Activated B cell treated with CpG ODN at 0.5 μM for 24 hours (primary cell): ENCODE data around the gene RDH13. TPM values are rescaled to one million over a fixed set of nuclear protein-coding genes. Genes with fewer than 3 reads are reported as not detected.
"Not testable (repeated sequence)": the region's sequence is repeated elsewhere in the genome, so short reads cannot be mapped to it uniquely, and the experiment has no call there.

Experiments
- ATAC-seq: fragments of 200-7000 bp; cut with Tn5 transposase; one replicate; pipeline ENCODE4 v1.10.0; 2021; ENCODE audit warnings: low read depth, mild to moderate bottlenecking, moderate library complexity
- CTCF ChIA-PET: fragments of 350-600 bp; sonication (Branson Sonifier 250); formaldehyde crosslinking; loops from one replicate; lab custom pipeline; 2021; ENCODE audit warnings: antibody characterized with exemption; lab: Charles Lee
- POLR2A ChIA-PET: fragments of 350-600 bp; sonication (Branson Sonifier 250); formaldehyde crosslinking; loops from one replicate; lab custom pipeline; 2021; ENCODE audit warnings: antibody characterized with exemption; lab: Charles Lee
- DNase-seq: peaks from one replicate; pipeline ENCODE4 v3.0.0; 2022
- H3K27ac Mint-ChIP-seq: one replicate; pipeline ENCODE4 v1.8.0; 2020; ENCODE audit warnings: mixed read lengths
- H3K27me3 Mint-ChIP-seq: one replicate; pipeline ENCODE4 v1.8.0; 2021; ENCODE audit warnings: mixed read lengths
- H3K36me3 Mint-ChIP-seq: one replicate; pipeline ENCODE4 v1.8.0; 2021; ENCODE audit warnings: low read depth, mixed read lengths
- H3K4me1 Mint-ChIP-seq: one replicate; pipeline ENCODE4 v1.8.0; 2021; ENCODE audit warnings: mixed read lengths
- H3K4me3 Mint-ChIP-seq: one replicate; pipeline ENCODE4 v1.8.0; 2020; ENCODE audit warnings: mild to moderate bottlenecking, mixed read lengths
- H3K9me3 Mint-ChIP-seq: one replicate; pipeline ENCODE4 v1.8.0; 2020; ENCODE audit warnings: mixed read lengths
- intact Hi-C: fragments of 100-400 bp; cut with micrococcal nuclease; formaldehyde crosslinking; loops from one replicate; pipeline ENCODE4 v1.15.1; 2024
- total RNA-seq: library from RNA; stranded (reverse); gene quantifications from 2 replicates; pipeline ENCODE4 v1.2.3, GENCODE V29; 2022
- TF ChIP-seq, protein P1 (sequence below): fragments of 200-600 bp; IDR thresholded peaks from one replicate; pipeline ENCODE4 v1.8.0; 2022; ENCODE audit warnings: antibody characterized with exemption, mild to moderate bottlenecking

RDH13 gene
- total RNA-seq, 1 donor from 2014 or later, result 12.4 TPM

- TF ChIP-seq, protein P1, sequence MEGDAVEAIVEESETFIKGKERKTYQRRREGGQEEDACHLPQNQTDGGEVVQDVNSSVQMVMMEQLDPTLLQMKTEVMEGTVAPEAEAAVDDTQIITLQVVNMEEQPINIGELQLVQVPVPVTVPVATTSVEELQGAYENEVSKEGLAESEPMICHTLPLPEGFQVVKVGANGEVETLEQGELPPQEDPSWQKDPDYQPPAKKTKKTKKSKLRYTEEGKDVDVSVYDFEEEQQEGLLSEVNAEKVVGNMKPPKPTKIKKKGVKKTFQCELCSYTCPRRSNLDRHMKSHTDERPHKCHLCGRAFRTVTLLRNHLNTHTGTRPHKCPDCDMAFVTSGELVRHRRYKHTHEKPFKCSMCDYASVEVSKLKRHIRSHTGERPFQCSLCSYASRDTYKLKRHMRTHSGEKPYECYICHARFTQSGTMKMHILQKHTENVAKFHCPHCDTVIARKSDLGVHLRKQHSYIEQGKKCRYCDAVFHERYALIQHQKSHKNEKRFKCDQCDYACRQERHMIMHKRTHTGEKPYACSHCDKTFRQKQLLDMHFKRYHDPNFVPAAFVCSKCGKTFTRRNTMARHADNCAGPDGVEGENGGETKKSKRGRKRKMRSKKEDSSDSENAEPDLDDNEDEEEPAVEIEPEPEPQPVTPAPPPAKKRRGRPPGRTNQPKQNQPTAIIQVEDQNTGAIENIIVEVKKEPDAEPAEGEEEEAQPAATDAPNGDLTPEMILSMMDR, result no peak
- Mint-ChIP-seq H3K36me3 (no peaks in the 10 kb centered on the region), H3K4me1 (peaks cover 7% of the 10 kb centered on the region), H3K27me3 (peaks cover 50% of the 10 kb centered on the region), H3K27ac (no peak overlapping the region), H3K4me3 (no peak overlapping the region), H3K9me3 (peaks cover 4% of the 10 kb centered on the region)
- intact Hi-C loops, result no loop called here
- no peak for ATAC-seq
- CTCF ChIA-PET, result interaction anchor here (0.6 kb wide), 1 partner anchor 18 kb away, joined by 3 read pairs; no protein-coding TSS in a partner anchor
- DNase-seq, result no peak
- POLR2A ChIA-PET, result interaction anchor here (0.6 kb wide), 1 partner anchor 17 kb away, joined by 6 read pairs; no protein-coding TSS in a partner anchor
Measured at GRCh38 chr19:55069865-55070197, 6.9 kb upstream of the RDH13 start.

GRCh38 chr19:55068950-55069864, 6.3 kb upstream of the RDH13 start:
- H3K36me3 Mint-ChIP-seq, result no peaks in the 10 kb centered on the region
- ChIA-PET CTCF (no interaction called here), POLR2A (interaction anchor here (0.6 to 0.7 kb wide), 3 partner anchors 17 to 31 kb away, joined by 4 to 8 read pairs (median 6); partner anchors contain the start of gene GP6)
- peaks cover 49% of the 10 kb centered on the region for H3K27me3 Mint-ChIP-seq
- intact Hi-C loops, result no loop called here
- peaks cover 7% of the 10 kb centered on the region for H3K4me1 Mint-ChIP-seq
- peak; percentile 37 for ATAC-seq
- H3K9me3 Mint-ChIP-seq, result peaks cover 4% of the 10 kb centered on the region
- TF ChIP-seq, protein P1, result no peak
- no peak for DNase-seq
- peak overlapping the region; percentile 65 for H3K4me3 Mint-ChIP-seq
- H3K27ac Mint-ChIP-seq, result no peak overlapping the region

DNA sequence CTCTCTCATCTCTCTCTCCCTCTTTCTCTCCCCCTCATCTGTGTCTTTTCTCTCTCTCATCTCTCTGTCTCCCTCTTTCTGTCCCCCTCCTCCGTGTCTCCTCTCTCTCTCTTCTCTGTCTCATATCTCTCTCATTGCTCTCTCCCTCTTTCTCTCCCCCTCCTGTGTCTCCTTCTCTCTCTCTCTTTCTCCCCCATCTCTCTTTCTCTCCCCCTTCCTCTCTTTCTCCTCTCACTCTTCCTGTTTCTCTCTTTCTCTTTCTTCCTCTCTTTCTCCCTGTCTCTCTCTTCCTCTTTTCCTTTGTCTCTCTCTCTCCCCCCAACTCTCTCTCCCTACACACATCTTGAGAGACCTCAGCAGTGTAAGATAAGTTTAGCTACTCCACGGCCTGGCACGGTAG, 4.9 kb upstream of the RDH13 start:
- Mint-ChIP-seq H3K9me3 (peaks cover 2% of the 10 kb centered on the region), H3K27me3 (peaks cover 43% of the 10 kb centered on the region), H3K27ac (no peak overlapping the region), H3K4me3 (no peak overlapping the region), H3K4me1 (peaks cover 9% of the 10 kb centered on the region), H3K36me3 (no peaks in the 10 kb centered on the region)
- POLR2A ChIA-PET, result no interaction called here
- intact Hi-C loops, result no loop called here
- no peak for DNase-seq
- no peak for ATAC-seq
- CTCF ChIA-PET, result no interaction called here
- TF ChIP-seq, protein P1, result no peak

- Mint-ChIP-seq H3K27ac (no peak overlapping the region), H3K36me3 (no peaks in the 10 kb centered on the region), H3K4me3 (no peak overlapping the region), H3K9me3 (no peaks in the 10 kb centered on the region), H3K4me1 (peaks cover 15% of the 10 kb centered on the region), H3K27me3 (peaks cover 34% of the 10 kb centered on the region)
- TF ChIP-seq, protein P1, result no peak
- CTCF ChIA-PET, result no interaction called here
- no peak for DNase-seq
- no peak for ATAC-seq
- intact Hi-C loops, result no loop called here
- POLR2A ChIA-PET, result no interaction called here
Measured at GRCh38 chr19:55066107-55066709, 3.3 kb upstream of the RDH13 start.

- H3K4me3 Mint-ChIP-seq, H3K27ac Mint-ChIP-seq, CTCF ChIA-PET, H3K36me3 Mint-ChIP-seq, intact Hi-C loops, ATAC-seq, H3K9me3 Mint-ChIP-seq, POLR2A ChIA-PET, DNase-seq: not testable (repeated sequence)
- H3K27me3 Mint-ChIP-seq, result peaks cover 32% of the 10 kb centered on the region
- peaks cover 15% of the 10 kb centered on the region for H3K4me1 Mint-ChIP-seq
Measured at GRCh38 chr19:55065516-55065915, 2.6 kb upstream of the RDH13 start.
